Activated CD8-positive, alpha-beta memory T cell treated with anti-CD3 and anti-CD28 coated beads, Interleukin-2, amount 50 U/mL, for 48 hours (primary cell): Measurements from ENCODE around the gene PRKAR1B.

Experiments used
- DNase-seq: peaks from one replicate; pipeline ENCODE4 v3.0.0-alpha.2; 2020

Gene PRKAR1B

DNA sequence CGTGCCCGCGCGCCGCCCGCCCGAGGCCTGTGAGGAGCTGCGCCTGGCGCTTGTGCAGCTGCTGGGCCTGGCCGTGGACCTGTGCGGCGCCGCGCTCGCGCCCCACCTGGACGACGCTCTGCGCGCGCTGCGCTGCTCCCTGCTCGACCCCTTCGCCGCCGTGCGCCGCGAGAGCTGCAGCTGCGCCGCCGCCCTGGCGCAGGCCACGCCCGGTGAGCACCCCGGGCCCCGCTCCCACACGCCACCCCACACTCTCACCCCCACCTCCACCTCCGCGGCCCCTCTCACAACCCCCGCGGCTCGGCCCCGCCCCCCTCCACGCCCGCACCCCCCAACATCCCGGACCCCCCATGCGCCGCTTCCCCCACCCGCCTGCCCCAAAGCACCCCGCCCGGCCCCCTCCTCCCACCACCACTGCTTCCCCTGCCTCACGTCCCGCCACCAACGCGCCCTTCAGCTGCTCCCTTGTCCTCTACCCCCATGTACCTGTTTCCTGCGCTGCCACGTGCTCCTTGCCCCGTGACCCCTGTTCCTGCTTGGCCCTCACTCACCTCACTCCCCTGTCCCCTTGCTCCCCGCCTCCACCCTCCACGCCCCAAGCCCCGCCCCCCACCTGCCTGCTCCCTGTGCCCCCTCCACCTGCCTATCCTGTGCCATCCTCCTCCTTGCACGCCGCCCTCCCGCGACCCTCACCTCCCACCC is at the start of gene PRKAR1B:
TSS of gene PRKAR1B (minus strand) at position 178 of the 702 bp plus-strand sequence. CDS start 15,776 bp downstream, outside the sequence.
- peak; percentile 69 for DNase-seq

DNA sequence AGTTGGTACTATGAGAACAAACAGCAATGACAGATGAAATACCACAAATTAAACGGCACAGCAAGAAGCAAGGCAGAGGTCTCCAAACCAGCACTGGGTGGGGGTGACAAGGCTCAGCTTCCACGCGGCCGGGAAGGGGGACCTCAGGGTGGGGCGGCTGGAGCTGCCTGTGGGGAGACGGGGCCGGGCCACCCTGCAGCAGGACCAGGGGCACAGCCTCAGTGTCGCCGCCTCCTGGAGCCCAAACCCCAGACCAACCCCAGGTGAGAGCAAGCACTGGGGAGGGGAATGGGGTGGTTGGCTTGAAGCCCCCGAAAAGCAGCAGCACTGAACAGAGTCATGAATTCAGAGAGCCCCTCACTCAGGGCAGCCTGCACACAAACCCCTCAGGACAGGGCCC is 49.3 kb upstream of the PRKAR1B start:
- DNase-seq: no peak

DNA sequence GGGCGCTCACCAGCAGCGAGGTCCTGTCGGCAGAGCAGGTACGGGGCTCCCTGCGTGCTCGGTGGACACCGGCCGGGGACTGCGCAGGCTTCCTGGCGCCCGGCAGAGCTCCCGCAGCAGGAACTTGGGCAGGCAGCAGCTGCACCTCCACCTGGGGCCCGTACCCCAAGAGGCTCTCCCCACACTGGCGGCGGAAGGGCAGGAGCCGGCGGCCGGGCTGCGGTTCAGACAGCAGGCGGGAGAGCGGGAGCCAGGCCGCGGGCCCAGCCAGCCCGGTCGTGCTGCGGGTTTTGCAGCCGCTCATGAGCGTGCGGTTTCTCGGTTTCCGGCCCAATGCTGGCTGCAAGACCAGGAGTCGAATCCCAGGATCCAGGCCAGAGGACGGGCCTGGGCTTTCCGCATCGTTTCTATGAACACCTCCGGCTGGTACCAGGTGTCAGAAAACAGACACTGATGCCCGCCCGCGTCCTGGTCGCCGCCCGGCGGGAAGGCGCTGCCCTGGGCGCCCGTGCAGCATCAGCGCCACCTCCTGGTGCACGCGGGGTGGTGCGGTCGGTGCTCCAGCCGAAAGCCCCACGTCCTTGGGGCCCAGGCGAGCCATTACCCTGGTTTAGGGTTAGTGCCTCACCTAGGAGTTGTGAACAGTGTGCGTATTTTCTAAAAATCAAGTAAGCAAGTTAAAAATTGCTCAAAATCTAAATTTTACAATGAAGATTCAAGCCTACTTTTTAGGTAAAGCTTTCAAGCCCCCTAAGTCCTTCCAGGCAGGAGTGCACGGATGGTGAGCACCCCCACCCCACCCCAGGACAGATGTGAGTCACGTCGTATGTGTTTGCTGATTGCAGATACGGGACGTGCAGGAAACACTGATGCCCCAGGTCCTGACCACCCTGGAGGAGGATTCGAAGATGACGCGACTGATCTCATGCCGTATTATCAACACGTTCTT is 47.4 kb upstream of the PRKAR1B start:
- peak; percentile 91 for DNase-seq

DNA sequence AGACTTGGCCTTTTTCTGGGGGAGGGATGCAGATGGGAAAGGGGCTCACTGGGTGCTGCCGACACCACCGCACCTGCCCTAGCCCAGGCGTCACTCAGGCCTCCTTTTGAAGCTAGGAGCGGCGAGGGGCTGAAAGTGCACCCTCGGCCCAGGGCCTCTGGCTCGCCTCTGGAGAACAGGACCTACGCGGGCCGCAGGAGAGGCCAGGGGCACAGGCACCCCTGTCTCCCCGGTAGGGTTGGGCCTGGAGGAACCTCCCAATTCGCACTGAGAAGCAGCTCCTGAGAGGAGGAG is 46.5 kb upstream of the PRKAR1B start:
- DNase-seq: no peak

DNA sequence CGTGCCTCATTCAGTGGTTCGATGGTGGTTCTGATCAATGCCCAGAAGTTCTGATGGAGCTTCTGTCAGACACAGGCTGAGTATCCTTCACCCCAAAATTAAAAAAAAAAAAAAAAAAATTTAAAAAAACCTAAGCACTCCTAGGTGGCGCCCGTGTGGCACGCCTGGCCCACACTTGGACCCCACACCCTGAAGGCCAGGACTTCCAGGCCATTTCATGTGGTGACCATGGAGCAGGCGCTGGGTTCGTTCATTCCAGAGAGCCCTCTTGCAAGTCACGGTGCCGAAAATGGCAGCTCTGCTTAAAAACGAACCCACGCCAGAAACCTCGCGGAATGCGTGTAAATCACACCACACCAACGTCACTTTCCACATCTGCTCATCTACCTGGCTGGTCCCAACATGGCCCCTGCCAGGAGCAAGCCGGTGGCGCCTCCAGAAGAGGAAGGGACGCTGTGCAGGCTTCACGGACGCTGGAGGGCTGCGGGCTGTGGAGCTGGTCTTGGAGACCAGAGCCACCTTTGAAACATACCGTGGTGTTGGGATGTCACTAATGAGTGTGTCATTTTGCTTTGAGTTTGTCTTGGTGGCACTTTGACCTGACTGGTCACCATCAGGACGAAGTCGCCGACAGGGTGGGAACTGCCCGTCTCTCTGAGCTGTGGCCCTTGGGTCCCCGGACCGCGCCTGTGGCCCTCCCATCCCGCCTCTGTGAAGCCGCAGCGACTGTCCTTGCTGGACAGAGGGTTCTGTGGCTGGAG is 46.0 kb upstream of the PRKAR1B start:
- DNase-seq: no peak

DNA sequence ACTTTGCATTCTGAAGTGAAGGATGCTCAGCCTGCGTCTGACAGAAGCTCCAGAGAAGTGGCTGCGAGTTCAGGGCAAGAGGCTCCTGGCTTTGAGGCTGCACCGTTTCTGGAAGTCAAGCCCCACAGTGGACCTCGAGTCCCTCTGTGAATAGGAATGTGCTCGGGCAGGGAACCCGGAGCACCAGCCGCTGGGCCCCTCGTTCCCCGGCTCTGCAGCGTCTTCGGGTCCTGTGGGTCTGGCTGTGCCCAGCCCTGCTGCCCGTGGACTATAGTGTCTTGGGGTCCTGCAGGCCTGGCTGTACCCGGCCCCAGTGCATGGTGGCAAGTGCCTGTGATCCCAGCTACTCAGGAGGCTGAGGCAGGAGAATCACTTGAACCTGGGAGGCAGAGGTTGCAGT is 45.3 kb upstream of the PRKAR1B start:
- no peak for DNase-seq

DNA sequence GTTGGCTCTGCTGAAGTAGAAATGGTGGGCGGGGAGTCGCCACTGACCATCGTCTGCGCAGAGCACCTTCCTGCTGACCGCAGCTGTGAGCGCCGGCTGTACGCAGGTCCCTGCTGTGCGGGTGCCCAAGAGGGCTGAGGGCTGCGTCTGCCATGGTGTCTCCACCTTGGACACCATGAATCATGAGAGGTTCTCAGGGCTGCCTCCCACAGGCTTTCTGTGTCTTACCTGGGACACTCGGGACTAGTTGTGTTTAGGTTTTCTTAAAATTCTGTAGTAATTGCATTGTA is 44.9 kb upstream of the PRKAR1B start:
- no peak for DNase-seq

DNA sequence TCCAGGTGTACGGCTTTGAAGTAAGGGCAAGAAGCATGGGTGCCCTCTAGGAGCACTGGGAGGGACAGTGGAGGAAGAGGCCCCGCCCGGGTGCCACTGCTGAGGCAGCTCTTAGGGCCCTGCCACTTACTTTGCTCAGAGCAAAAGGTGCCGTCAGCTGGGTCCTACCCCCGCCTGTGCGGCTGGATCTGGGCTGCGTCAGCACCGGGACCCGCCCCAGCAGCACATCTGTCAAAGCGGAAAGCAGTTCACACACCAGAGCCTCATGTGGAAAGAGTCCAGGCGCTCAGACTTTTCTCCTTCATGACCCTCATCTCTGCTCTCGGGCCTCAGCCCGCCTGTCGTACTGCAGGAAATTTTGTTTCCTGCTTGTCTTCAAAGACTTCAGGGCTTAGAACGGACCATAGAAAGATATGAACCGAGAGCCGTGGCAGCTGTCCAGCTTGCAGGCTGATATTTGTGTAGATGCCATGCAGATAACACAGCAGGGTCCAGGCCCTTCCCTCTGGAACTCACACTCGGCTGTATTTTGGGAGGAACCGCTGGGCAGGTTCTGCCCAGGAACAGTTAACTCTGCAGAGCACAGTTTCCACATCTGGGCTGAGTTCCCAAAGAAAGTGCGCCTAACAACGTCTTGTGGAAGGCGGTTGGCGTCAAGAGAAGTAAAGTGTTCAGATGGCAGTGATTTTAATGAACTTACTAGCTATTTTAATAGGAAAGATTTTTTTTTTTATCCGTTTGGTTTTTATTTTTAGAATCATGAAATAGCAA is 44.3 kb upstream of the PRKAR1B start:
- no peak for DNase-seq

DNA sequence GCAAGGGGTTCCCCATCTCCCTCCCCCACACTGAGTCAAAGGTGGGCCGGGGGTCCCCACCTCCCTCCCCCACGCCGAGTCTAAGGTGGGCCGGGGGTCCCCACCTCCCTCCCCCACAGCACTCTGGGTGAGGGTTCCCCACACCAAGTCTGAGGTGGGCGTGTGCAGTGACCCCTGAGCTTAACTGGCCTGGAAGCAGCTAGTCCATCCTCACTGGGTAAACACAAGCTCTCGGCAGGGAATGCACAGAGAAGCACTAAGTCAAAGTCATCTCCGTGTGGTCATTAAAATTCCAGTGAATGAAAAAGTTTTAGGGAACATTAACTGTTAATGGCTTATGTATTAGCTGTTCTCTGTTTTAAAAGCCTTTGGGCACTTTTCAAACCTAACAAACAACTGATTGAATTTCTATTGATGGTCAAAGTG is 43.7 kb upstream of the PRKAR1B start:
- DNase-seq: no peak

DNA sequence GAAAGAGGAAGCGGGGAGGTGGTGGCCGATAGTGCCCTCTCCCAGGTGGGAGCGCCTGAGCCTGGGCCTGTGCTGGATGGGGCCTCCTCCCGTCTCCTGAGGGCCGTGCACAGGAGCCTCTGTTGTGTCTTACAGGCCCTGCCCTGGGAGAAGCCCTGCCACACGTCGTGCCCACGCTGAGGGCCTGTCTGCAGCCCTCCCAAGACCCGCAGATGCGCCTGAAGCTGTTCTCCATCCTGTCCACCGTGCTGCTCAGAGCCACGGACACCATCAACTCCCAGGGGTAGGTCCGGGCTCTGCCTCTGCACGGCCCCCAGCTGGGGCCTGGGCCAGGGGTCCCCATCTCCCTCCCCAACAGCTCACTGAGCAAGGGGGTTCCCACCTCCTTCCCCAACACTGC is 43.3 kb upstream of the PRKAR1B start:
- DNase-seq: no peak

DNA sequence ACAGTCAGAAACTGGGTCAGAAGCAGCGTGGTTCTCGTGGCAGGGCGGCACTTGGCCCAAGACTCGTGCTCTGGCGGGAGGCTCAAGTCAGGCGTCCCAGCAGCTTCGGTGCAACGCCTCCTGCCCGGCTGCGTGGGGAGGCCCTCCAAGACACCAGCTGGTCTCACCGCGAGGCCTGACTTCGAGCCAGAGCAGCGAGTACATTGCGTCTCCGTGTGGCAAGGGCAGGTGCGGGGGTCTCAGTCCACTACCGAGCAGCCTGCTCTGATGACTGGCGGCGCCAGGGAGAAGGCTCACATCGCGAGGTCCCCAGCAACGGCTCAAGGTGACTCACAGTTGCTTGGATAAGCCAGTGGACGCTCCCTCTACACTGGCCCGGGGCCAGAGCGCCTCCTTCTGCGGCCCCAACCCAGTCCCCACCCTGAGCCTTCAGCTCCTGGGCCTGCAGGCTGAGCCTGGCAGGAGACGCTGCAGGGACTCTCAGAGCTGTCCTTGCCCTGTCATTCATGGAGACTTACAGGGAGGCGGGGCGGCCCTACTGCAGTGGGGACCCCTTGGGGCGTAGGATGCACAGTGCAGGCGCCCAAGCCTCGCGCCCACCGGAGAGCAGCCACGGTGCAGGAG is 41.9 kb upstream of the PRKAR1B start:
- no peak for DNase-seq

DNA sequence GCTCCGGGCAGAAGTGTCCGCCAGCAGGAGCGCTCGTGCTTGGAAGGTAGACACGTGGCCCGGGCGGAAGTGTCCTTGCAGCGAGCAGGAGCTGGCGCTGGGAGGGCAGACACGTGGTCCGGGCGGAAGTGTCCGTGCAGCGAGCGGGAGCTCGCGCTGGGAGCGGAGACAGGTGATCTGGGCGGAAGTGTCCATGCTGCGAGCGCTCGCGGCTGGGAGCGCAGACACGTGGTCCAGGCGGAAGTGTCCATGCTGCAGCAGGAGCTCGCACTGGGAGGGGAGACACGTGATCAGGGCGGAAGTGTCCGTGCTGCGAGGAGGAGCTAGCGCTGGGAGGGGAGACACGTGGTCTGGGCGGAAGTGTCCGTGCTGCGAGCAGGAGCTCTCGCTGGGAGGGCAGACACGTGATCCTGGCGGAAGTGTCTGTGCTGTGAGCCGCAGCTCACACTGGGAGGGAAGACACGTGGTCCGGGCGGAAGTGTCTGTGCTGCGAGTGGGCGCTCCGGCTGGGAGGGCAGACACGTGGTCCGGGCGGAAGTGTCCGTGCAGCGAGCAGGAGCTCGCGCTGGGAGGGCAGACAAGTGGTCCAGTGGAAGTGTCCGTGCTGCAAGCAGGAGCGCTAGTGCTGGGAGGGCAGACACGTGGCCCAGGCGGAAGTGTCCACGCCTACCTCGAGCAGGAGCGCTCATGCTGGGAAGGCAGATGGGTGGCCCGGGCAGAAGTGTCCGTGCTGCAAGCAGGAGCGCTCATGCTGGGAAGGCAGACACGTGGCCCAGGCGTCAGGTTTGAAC is 41.1 kb upstream of the PRKAR1B start:
- no peak for DNase-seq

DNA sequence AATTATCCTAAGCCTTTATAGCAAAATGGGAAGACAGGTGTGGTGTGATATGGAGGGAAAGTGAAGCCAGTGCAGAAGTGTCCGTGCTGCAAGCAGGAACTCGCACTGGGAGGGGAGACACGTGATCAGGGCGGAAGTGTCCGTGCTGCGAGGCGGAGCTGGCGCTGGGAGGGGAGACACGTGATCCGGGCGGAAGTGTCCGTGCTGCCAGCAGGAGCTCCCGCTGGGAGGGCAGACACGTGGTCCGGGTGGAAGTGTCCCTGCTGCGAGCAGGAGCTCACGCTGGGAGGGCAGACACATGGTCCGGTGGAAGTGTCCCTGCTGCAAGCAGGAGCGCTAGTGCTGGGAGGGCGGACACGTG is 40.5 kb upstream of the PRKAR1B start:
- no peak for DNase-seq

DNA sequence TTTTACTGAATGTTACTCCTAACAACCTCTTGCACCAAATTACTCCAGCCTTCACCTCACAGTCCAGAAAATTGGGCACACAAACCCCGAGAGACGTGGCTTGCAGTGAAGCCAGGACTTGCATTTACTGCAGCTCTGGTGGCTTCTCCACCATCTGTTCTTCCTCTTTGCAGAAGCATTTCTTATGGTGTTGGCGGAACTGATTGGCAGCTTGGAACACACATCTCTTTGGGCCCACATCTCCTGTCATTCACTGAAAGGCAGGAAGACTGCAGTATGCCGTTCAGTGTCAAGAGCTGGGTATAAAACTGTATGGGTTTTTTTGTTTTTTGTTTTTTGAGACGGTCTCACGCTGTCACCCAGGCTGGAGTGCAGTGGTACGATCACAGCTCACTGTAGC is 38.3 kb upstream of the PRKAR1B start:
- DNase-seq: no peak

DNA sequence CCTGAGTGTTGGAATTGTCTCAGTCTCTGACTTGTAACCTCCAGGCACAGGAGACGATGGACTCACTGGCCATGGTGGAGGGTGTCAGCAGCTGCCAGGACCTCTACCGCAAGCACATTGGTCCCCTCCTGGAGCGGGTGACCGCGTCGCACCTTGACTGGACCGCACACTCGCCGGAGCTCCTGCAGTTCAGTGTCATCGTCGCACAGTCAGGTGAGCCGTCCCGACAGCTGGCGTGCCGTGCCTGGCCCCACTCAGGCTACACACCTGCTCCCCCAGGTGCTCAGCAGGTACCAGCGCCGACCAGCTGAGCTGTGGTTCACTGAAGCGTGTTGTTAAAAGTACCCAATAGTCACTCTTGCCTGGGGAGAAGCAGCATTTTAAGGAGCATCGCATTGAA is 36.7 kb upstream of the PRKAR1B start:
- no peak for DNase-seq

DNA sequence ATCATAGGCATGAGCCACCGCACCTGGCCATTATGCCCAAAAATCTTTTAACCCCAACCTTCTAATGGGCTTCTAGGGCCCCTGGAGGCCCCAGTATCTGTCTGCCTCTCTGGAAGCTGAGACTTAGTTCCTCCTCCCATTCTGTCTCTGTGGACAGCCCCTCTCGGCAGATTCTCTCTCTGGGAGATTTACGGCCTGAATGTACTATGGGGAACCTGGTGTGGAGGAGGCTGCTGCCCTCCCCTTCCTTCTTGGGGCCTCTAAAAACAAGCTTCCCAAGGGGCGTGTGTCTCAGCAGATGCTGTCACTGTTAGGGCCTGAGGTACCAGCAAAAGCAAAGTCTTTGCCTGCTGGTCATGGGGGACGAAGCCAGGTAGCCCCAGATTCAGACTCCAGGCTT is 35.8 kb upstream of the PRKAR1B start:
- no peak for DNase-seq

DNA sequence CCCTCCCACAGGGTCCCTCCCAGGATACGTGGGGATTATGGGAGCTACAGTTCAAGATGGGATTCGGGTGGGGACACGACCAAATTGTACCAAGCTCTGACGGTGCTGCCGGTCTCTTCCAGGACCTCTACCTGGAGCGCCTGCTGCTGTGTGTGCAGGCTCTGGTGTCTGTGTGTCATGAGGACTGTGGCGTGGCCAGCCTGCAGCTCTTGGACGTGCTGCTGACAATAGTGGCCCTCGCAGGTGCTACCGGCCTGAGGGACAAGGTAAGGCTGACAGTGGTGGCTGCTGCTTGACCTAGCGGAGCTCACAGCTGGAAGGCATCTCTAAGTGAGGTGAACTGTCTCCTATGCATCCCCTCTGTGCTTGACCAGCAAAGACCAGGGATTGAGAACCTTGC is 34.5 kb upstream of the PRKAR1B start:
- DNase-seq: no peak

DNA sequence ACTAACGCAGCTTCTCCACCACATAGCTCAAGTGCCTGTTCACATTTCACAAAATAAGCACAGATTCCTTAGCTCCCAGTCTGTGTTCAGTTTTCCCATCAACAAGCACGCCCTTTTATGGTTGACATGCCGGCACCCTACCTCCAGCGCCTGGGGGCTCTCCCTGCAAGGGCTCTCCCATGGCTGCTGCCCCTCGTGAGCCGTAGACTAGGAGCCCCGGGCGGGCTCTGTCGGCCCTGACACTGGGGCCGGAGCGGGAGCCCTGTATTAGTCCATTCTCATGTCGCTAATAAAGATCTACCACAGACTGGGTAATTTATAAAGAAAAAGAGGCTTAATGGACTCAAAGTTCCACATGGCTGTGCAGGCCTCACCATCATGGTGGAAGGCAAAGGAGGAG is 34.0 kb upstream of the PRKAR1B start:
- no peak for DNase-seq

DNA sequence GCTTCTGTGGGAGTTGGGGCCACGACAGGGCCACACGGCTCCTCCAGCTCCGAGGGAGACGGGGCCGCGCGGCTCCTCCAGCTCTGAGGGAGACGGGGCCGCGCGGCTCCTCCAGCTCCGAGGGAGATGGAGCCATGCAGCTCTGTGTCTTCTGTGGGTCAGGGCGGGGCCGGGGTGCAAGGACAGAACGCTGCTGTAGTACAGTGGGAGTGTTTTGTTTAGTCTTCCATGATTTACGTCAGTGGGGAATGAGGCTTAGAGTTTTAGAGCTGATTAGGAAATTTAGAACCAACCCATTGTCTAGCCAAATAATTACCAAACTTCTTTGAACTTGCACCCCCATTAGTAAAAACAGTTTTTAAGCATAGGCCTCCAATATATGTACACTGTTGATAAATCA is 32.9 kb upstream of the PRKAR1B start:
- no peak for DNase-seq

DNA sequence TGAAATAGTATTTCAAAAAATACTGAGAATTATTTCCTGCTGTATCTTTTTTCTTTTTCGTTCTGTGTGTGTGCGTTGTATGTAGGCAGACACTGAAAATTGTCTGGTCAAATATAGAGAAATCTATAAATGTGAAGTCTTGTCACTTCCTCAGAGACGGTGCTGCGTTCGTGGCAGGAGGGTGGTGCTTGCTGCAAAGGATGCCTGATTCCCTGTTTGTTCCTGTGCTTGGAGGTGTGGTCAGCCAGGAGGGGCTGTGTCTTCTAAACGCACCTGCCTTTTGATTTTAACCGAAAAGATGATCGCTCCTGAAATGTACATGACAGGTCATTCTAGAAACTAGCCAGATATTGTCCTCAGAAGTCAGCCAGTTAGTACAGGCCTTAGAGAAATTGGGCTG is 32.5 kb upstream of the PRKAR1B start:
- DNase-seq: no peak

DNA sequence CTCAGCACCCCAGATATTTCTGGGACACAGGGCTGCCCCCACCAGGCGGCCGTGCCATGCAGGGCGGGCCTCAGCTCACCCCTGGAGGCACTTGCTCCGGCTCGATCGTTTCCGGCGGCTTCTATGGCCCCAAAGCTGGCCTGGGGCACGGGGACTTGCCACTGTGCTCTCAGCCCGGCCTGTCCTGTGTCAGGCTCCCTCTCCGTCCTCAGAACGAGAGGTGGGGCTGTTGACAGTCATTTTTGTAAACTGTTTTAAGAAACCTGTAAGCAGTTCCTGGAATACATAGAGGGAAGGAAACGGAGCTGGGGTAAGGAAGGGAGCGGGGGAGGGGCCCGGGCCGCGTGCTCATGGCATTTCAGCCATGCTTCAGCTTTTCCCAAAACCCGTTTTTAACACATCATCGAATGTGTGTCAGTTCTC is 30.7 kb upstream of the PRKAR1B start:
- no peak for DNase-seq
